HG03025 (cell line): Measurements from ENCODE around the gene MARCHF9.

Source experiments
- ATAC-seq: cut with Tn5 transposase; IDR thresholded peaks from one replicate; pipeline ENCODE4 v1.9.1; 2021; ENCODE audit warnings: mild to moderate bottlenecking, moderate library complexity; ENCODE audit not compliant: unreplicated experiment, low FRiP score

MARCHF9 gene

DNA sequence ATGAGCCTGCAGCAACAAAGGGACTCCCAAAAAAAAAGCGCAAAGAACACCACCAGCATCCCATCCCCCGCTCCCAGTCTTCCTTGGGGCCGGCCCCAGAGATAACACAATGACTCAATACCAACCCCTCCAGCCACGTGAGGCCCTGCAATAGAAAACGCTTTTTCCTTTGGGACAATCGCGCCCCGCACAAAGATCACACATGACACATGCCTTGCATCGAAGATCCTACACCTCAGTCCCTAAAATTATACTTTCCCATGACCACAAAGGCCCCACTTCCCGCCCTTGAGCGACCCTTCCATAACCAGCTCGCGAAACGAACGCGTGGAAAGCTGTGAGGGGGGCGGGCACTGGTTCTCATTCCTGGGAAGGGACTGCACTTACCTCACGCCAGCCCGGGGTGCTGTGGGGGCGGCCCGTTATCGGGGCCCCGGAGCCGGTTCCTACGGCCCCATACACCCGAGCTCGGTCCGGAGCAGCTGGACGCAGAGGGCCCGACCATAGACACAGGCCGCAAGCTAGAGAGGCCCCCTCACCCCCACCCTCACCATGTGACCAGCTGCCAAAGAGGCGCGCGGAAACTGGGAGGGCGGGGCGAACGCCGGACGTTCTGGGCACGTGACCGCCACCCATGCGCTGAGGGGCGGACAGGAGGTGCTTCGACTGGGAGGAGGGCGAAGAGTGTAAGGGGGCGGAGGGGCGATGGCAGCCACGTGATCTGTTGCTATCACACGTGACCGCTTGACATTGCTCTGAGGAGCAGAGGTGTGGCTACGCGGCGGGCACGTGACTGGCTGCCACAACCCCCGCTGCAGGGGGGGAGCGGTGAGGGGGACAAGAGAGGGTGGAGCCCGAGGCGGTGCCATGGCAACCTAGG lies 2.9 kb upstream of the MARCHF9 start, which contains the start of gene CDK4:
CDK4 (minus strand) TSS at position 523 of the 880 bp plus-strand sequence. CDS start 593 bp downstream, outside the sequence.
- ATAC-seq: peak; percentile 70

DNA sequence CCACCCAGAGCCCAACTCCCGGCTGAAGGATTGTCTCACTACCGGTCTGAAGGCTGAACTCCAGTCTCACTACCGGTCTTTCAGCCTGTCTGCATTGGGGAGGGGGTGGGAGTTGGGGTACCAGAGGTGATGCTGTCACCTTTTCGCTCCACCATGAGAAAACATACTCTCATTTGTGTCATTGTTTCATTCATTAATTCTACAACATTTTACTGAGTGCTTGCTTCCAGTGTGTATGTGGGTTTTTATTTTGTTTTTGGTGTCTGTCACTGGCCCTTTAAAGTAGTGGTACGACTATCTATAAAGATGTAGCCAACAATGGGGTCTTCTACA lies 2.3 kb upstream of the MARCHF9 start:
- ATAC-seq: no peak

DNA sequence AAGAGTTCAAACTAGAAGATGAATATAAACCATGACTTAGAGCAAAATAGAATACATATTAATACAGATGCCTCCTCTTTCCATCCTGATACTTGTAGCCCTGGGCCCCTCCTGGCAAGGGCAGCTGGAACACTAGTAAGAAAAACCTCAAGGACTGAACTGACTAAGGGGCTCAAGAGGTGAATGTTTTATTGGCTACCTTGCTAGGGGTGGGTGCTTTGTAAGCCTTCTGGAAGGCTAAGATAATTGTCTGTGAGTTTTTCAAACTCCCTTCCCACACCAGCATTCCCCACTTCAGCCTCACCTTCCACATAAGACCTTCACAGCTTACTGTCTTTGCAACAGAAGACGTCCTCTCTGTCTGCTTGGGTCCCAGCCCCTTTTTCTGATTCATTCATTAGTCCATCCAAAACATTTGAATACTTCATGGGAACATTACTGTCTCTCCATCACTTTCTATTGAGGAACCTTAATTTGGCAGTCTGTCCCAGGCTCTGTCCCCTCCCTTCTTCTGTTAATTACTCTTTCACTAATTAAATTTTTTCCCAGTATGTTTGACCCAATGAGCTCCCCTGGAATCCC lies 1.1 kb upstream of the MARCHF9 start:
- ATAC-seq: no peak

DNA sequence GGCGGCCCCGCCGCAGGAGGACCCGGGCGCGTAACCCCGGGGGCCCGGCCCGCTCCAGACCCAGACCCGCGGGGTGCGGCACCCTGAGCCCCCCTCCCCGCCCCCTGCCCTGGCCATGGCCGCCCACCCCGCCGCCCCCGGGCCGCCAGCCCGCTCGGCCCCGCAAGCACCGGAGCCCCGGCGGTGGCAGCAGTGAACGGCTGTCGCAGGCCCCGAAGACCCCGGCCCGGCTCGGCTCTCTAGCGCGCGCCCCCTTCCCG lies 221 bp downstream of the MARCHF9 start:
- ATAC-seq: no peak

- no peak for ATAC-seq
These were observed 810 bp downstream of the MARCHF9 start for GRCh38 chr12:57755454-57756372.

DNA sequence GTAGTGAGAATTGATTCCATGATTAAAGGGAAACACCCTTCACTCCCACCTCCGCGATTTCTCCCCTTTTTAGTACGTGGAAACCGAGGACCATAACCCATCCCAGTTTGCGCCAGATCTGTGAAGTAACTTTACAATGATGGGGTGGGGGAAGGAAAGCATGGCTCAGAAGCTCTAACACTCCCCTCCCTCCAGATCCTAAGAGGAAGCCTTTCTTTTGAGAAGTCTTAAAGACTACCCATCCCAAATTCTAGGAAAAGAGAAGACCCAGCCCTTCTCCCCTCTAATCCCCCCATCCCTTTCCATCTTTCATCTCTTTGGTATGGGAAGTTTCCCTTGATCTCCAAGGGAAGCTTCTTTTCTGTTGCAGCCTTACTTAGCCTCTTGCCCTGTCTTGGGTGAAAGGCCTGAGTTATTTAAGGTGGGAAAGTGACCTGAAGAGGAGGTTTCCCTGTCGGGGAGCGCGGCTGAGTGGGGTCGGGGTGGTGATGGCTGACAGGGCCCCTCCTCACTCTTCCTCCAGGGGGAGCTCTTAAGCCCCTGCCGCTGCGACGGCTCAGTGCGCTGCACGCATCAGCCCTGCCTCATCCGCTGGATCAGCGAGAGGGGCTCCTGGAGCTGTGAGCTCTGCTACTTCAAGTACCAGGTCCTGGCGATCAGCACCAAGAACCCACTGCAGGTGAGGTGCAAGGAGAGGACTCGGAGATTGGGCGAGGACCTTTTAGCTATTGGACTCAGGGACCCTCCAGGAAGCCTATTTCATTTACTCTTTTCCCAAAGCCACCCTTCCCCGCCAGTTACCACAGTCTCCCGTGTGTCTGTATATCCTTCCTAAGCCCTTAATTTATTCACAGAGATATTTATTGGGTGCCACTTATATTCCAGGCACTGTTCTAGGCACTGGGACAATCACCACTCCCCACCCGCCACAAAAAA lies 1.8 kb downstream of the MARCHF9 start:
- no peak for ATAC-seq

DNA sequence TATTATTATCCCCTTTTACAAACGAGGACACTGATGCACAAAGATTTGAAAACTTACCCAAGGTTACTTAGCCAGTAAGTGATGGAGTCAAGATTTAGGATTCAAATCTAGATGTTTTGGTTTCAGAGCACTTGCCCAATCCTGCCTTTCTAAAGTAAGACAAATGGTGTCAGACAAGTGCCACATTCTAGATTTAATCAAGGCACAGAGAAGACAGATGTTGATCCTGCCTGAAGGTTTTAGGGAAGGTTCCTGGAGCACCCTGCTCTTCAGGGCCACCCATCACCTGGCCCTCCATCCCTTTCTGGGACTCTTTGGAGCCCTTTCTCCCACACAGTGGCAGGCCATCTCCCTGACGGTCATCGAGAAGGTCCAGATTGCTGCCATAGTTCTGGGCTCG lies 2.9 kb downstream of the MARCHF9 start:
- ATAC-seq: no peak

GRCh38 chr12:57758552-57759359 lies 3.9 kb downstream of the MARCHF9 start:
- ATAC-seq: no peak

DNA sequence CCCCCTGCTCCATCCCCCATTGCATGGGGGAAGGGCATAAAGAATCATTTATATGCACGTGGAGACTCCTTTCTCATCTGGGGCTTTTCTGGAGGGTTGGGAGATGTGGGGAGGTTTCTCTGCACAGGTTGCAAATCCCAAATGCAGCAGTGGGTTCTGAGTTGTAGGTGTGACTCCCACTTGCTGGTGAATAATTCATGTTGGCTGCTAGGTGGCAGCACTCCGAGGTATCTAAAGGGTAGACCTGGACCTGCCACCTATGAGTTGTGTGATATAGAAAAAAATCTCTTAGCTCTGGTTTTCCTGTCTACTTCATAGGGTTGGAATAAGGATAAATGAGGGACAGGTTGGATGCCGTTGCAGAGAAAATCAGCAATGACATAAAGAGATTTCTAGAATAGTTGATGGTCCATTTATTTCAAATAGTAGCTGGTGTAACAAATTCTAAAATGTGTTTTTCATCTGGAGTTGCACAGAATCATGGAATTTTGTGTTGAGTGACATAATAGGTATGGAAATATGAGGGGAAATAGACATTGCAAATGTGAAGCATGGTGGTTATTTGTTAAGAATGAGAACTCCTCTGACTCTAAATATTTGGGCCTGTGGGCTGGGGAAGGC lies 4.6 kb downstream of the MARCHF9 start:
- ATAC-seq: no peak

GRCh38 chr12:57760347-57760982 lies 5.6 kb downstream of the MARCHF9 start:
- no peak for ATAC-seq

DNA sequence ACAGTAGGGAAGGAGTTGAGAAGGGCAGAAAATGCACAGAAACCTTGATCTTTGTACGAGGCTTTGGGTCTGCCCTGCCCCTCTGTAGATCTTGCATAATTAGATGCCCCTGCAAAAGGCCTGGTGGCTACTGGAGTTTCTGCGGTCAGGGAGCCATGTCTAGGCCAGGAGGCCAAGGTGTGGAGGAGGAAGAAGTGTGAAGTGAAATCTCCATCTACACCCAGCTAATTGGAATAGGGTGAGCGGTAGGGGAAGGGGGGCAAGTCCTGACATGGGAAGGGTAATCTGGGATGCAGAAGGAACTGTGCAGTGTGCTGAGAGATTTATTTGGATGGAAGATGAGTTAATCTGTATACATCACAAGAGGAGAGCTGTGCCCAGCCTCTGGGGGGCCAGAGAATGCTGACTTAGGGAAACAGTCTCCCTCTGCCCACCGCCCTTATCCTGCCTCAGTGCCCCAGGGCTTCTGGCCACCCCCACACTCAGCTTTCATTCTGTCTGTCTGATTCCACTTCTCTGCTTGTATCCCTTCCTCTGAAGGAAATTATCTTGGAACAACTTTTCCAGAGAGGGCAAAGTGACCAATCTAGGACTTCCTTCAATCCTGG lies 6.6 kb downstream of the MARCHF9 start:
- ATAC-seq: no peak

DNA sequence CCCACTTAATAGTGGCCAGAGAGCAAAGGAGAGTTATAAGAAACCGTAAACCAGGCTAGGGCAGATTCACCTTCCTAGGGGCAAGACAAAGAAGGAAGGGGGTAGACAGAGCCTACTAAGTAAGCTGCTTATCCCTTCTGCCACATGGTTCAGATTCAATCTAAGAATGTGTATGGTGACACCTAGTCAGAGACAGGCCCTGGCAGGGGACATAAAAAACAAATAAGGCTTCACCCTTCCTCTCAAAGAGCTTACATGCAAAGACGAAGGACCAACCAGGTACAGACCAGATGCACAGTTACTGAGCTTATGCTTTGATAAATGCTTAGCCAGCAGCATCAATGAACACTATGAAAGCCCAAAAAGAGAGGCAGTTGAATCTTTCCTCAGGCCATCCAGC lies 7.6 kb downstream of the MARCHF9 start:
- no peak for ATAC-seq

GRCh38 chr12:57763881-57764661 lies 9.2 kb downstream of the MARCHF9 start:
- no peak for ATAC-seq

DNA sequence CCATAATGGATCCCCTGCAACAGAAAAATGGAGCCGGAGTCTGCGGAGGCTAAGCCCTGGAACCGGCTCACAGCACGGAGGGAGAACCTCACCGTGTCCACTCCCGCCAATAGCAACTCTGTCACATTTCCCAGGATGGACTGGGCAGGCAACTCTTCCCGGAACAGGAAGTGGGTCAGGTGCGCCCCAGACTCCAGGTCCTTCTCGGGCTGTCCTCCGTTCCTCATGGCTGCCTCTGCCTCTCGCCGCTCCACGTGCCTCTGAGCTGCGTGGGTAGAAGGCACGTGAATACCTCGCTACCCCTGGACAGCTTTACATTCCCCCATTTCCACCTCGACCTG lies 9.7 kb downstream of the MARCHF9 start:
- no peak for ATAC-seq

DNA sequence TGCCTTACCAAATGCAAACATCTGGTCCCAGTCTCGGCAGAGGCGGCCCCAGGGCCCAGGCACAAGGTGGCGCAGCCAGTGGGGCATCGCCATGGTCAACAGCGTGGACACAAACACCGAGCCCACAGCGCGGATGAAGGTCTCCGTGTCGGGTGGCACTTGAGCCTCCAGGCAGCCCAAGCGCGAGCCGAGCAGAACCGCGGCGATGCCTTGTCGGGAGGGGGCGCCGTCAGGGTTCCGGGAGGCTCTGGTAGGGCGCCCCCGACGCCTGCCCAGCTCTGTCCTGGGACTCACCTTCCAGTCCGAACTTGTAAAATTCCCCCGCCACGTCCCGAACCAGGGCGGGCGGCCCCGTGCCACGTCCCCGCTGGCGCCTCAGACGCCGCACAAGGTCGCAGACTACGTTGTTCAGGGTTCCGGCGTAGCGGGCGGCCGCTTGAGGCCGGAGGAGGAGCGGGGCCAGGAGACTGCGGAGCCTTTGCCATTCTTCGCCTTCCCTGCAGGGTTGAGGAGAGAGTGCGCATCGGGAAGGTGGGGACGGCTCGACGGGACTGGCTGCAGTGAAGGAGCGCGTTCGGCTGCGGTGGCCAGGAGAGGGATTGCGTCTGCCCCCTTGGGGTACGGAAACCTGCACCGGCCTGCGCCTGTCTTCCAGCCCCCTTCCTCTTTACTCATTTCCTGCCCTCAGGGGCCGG lies 10.2 kb downstream of the MARCHF9 start:
- peak; percentile 57 for ATAC-seq

- ATAC-seq: no peak
These were observed 11.0 kb downstream of the MARCHF9 start for GRCh38 chr12:57765698-57766463.
